IMR-90 (cell line): ENCODE results near the gene UPF1. TPM values are rescaled to one million over a fixed set of nuclear protein-coding genes. Genes with fewer than 3 reads are reported as not detected.

Source experiments
- ATAC-seq: fragments of 200-7000 bp; cut with Tn5 transposase; 2 replicates; pipeline ENCODE4 v1.9.1; 2020; ENCODE audit warnings: low read depth, mild to moderate bottlenecking, moderate library complexity
- BruUV-seq: library from RNA; stranded (reverse); fragments of 400-500 nt; replicated peaks from 2 replicates; lab custom pipeline; 2021; lab: Mats Ljungman, UMichigan
- CTCF ChIA-PET: fragments of 300-600 bp; formaldehyde crosslinking; extraction: SDS; loops from one replicate; lab custom pipeline; 2021; ENCODE audit warnings: antibody characterized with exemption; lab: Yijun Ruan, JAX
- POLR2A ChIA-PET: fragments of 300-600 bp; sonication (Branson Sonifier 250); formaldehyde crosslinking; loops from one replicate; lab custom pipeline; 2022; ENCODE audit warnings: antibody characterized with exemption; ENCODE audit not compliant: unreplicated experiment; lab: Charles Lee
- DNase-seq: peaks from one replicate; pipeline ENCODE4 v3.0.0; 2013
- H2AFZ ChIP-seq: replicated peaks from 2 replicates; pipeline ENCODE3; 2013; ENCODE audit warnings: low read length, mild to moderate bottlenecking; ENCODE audit not compliant: poor library complexity
- H2AK5ac ChIP-seq: 2 replicates; pipeline ENCODE4 v1.6.1; 2013; ENCODE audit warnings: low read depth, low read length, inconsistent platforms
- H2AK9ac ChIP-seq: replicated peaks from 2 replicates; pipeline ENCODE3; 2013; ENCODE audit warnings: mild to moderate bottlenecking, low read depth, low read length, moderate library complexity; ENCODE audit not compliant: poor library complexity
- H2BK120ac ChIP-seq: 2 replicates; pipeline ENCODE4 v1.6.1; 2013; ENCODE audit warnings: low read depth, low read length, inconsistent platforms
- H2BK15ac ChIP-seq: 3 replicates; pipeline ENCODE4 v1.6.1; 2013; ENCODE audit warnings: low read depth, low read length, inconsistent platforms
- H2BK20ac ChIP-seq: 2 replicates; pipeline ENCODE4 v1.6.1; 2013; ENCODE audit warnings: low read depth, mild to moderate bottlenecking, inconsistent platforms, low read length, moderate library complexity
- H2BK5ac ChIP-seq: 2 replicates; pipeline ENCODE4 v1.6.1; 2013; ENCODE audit warnings: mild to moderate bottlenecking, low read depth, low read length, inconsistent platforms; ENCODE audit not compliant: poor library complexity, severe bottlenecking
- H3K14ac ChIP-seq: replicated peaks from 2 replicates; pipeline ENCODE4 v1.6.1; 2013; ENCODE audit warnings: low read depth, low read length, inconsistent platforms
- H3K18ac ChIP-seq: 2 replicates; pipeline ENCODE4 v1.6.1; 2013; ENCODE audit warnings: low read depth, low read length, control low read depth
- H3K23ac ChIP-seq: 2 replicates; pipeline ENCODE4 v1.6.1; 2013; ENCODE audit warnings: low read depth, low read length, inconsistent platforms
- H3K27ac ChIP-seq: 2 replicates; pipeline ENCODE4 v1.5.1; 2013; ENCODE audit warnings: mild to moderate bottlenecking, control low read depth, low read length; ENCODE audit not compliant: insufficient read depth
- H3K27me3 ChIP-seq: 2 replicates; pipeline ENCODE4 v1.6.1; 2013; ENCODE audit warnings: low read length; ENCODE audit not compliant: control insufficient read depth, insufficient read depth
- H3K36me3 ChIP-seq: 2 replicates; pipeline ENCODE4 v1.6.1; 2013; ENCODE audit warnings: low read length, mixed read lengths; ENCODE audit not compliant: control insufficient read depth, insufficient read depth
- H3K4ac ChIP-seq: 2 replicates; pipeline ENCODE4 v1.6.1; 2013; ENCODE audit warnings: low read depth, low read length, inconsistent platforms
- H3K4me1 ChIP-seq: 2 replicates; pipeline ENCODE4 v1.6.1; 2013; ENCODE audit warnings: low read length, mixed read lengths; ENCODE audit not compliant: control insufficient read depth, insufficient read depth
- H3K4me2 ChIP-seq: 2 replicates; pipeline ENCODE4 v1.6.1; 2013; ENCODE audit warnings: low read depth, mild to moderate bottlenecking, control low read depth, low read length, moderate library complexity
- H3K4me3 ChIP-seq: 2 replicates; pipeline ENCODE4 v1.5.1; 2013; ENCODE audit warnings: low read depth, mild to moderate bottlenecking, control low read depth, low read length, moderate library complexity; ENCODE audit not compliant: insufficient read depth
- H3K56ac ChIP-seq: 2 replicates; pipeline ENCODE4 v1.6.1; 2013; ENCODE audit warnings: low read length, inconsistent platforms; ENCODE audit not compliant: insufficient read depth; ENCODE audit errors: extremely low read depth
- H3K79me1 ChIP-seq, 2 experiments: 2 replicates each; pipeline ENCODE4 v1.6.1; 2013; ENCODE audit warnings: low read length in 2 of 2, inconsistent platforms in 1 of 2, low read depth in 1 of 2
- H3K9ac ChIP-seq: 2 replicates; pipeline ENCODE4 v1.6.1; 2013; ENCODE audit warnings: low read depth, low read length, control low read depth
- H3K9me1 ChIP-seq: 2 replicates; pipeline ENCODE4 v1.6.1; 2013; ENCODE audit warnings: low read length, inconsistent platforms; ENCODE audit not compliant: insufficient read depth
- H3K9me3 ChIP-seq: 2 replicates; pipeline ENCODE4 v1.6.1; 2013; ENCODE audit warnings: low read length; ENCODE audit not compliant: control insufficient read depth, insufficient read depth
- H4K20me1 ChIP-seq: 2 replicates; pipeline ENCODE4 v1.6.1; 2013; ENCODE audit warnings: low read length, inconsistent platforms; ENCODE audit not compliant: insufficient read depth
- H4K5ac ChIP-seq: 2 replicates; pipeline ENCODE4 v1.6.1; 2013; ENCODE audit warnings: mild to moderate bottlenecking, low read depth, low read length, control low read depth
- H4K8ac ChIP-seq, 2 experiments: 2 replicates each; pipeline ENCODE4 v1.6.1; 2013; ENCODE audit warnings: low read depth in 2 of 2, low read length in 2 of 2, control low read depth in 1 of 2, inconsistent platforms in 1 of 2
- H4K91ac ChIP-seq: 2 replicates; pipeline ENCODE4 v1.6.1; 2013; ENCODE audit warnings: low read depth, low read length, inconsistent platforms; ENCODE audit not compliant: insufficient read depth
- BHLHE40 ChIP-seq: fragments of 150-350 bp; IDR thresholded peaks from 2 replicates; pipeline ENCODE4 v1.6.1; 2016; ENCODE audit warnings: mild to moderate bottlenecking, low read depth, low read length
- CTCF ChIP-seq: conservative IDR thresholded peaks from 2 replicates; pipeline ENCODE4 v1.5.1; 2012; ENCODE audit warnings: mild to moderate bottlenecking, low read depth, low read length, improper control_type of control experiment
- MXI1 ChIP-seq: IDR thresholded peaks from 2 replicates; pipeline ENCODE4 v1.6.1; 2012; ENCODE audit warnings: low read depth, mild to moderate bottlenecking, low read length, moderate library complexity, borderline replicate concordance
- RAD21 ChIP-seq: IDR thresholded peaks from 2 replicates; pipeline ENCODE4 v1.6.1; 2012; ENCODE audit warnings: low read length, improper control_type of control experiment
- RFX5 ChIP-seq: IDR thresholded peaks from 2 replicates; pipeline ENCODE4 v1.8.0; 2012; ENCODE audit warnings: low read depth, mild to moderate bottlenecking, low read length, moderate library complexity
- SMC3 ChIP-seq: fragments of 150-350 bp; IDR thresholded peaks from 2 replicates; pipeline ENCODE4 v1.6.1; 2016; ENCODE audit warnings: low read depth, mild to moderate bottlenecking, antibody characterized with exemption, low read length, moderate library complexity
- USF2 ChIP-seq: fragments of 150-350 bp; IDR thresholded peaks from 2 replicates; pipeline ENCODE4 v1.6.1; 2017; ENCODE audit warnings: mild to moderate bottlenecking, antibody characterized with exemption, low read length, low read depth
- WGBS, 2 experiments: methylation state at CpG; one replicate each; pipeline versions ENCODE4 v1.1.5 to v1.1.7; 2013; ENCODE audit warnings: missing lambda C conversion rate in 2 of 2; ENCODE audit not compliant: insufficient read length in 1 of 2; ENCODE audit errors: extremely low coverage in 2 of 2; 5-methylcytosine and 5-hydroxymethylcytosine counted together
- dilution Hi-C: fragments of 300-500 bp; cut with HindIII; formaldehyde crosslinking; loops from one replicate; pipeline ENCODE4 v1.14.3; 2018; ENCODE audit warnings: low sequenced_read_pairs; ENCODE audit not compliant: unreplicated experiment
- in situ Hi-C: fragments of 300-500 bp; cut with MboI; formaldehyde crosslinking; loops from 3 replicates; pipeline ENCODE4 v1.14.3; 2019; ENCODE audit warnings: low sequenced_read_pairs, inconsistent platforms, mixed read lengths
- intact Hi-C: fragments of 100-400 bp; cut with micrococcal nuclease; formaldehyde crosslinking; loops from 2 replicates; pipeline ENCODE4 v1.10.0; 2022
- polyA plus RNA-seq, 3 experiments: library from polyadenylated mRNA; depleted of rRNA; stranded (reverse); fragments of >200 nt; gene quantifications; 2 replicates each; pipeline ENCODE4 v1.2.3, GENCODE V29; 2012; ENCODE audit warnings: low replicate concordance in 1 of 3
- total RNA-seq: library from RNA; depleted of rRNA; stranded (reverse); fragments of >200 nt; gene quantifications from 2 replicates; pipeline ENCODE4 v1.2.3, GENCODE V29; 2012

Gene UPF1
- total and polyA plus RNA-seq, 2 of the 4 experiments (the other 2 are of a cell fraction), result 31.2 to 50.3 TPM

DNA sequence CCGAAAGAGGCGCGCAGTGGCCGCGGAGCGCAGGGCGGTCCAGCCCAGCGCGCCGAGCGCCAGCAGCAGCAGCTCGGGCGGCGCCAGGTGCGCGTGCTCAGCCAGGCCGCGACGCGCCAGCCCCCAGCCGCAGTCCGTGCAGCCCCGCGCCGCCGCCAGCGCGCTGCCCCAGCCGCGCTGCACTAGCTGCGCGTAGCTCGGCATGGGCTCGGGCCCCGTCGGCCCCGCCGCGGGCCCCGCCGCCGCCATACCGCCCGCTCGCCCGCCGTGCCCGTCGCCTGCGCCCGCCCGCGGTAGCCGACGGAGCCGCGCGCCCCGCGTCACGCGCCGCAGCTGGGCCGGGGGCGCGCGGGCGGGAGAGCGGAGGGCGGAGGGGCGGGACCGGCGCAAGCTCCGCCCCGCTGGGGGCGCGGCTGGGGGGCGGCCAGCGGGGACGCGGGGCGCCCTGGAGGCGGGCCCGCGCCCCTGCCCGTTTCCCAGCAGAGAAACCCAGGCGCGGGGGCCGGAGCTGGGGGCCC lies 64.1 kb downstream of the UPF1 start, which contains the start of gene CERS1:
Gene CERS1 (minus strand): TSS at position 335 of the 518 bp plus-strand sequence. CDS start 86 bp downstream, at position 249.
- no peak for TF ChIP-seq CTCF
- no peak for TF ChIP-seq RAD21
- no peak for TF ChIP-seq SMC3
- TF ChIP-seq BHLHE40, result no peak
- TF ChIP-seq MXI1, result no peak
- TF ChIP-seq USF2, result no peak; the same call in 1 of the 2 replicates
- TF ChIP-seq RFX5, result no peak
- H3K23ac ChIP-seq, result no peak within 1 kb of the TSS
- DNase-seq (no peak), ATAC-seq (peak; percentile 42)
- H4K5ac ChIP-seq, result no peak within 1 kb of the TSS
- intact Hi-C loops (loop anchor here (1.0 kb wide), 1 partner anchor 21 kb away; no protein-coding TSS in a partner anchor), in situ Hi-C loops (no loop called here), dilution Hi-C loops (no loop called here)
- H3K14ac ChIP-seq, result no peak within 1 kb of the TSS
- CTCF ChIA-PET, result interaction anchor here (0.9 to 1.3 kb wide), 3 partner anchors 29 to 100 kb away, joined by 3 to 7 read pairs (median 3); no protein-coding TSS in a partner anchor
- no peak within 1 kb of the TSS for H4K8ac ChIP-seq
- peak within 1 kb of the TSS; percentile 58 for H2AK9ac ChIP-seq
- no TSS peak for BruUV-seq
- H2BK20ac ChIP-seq, result no peak within 1 kb of the TSS
- H3K36me3 ChIP-seq, result peaks cover 21% of the 10 kb centered on the region
- peak within 1 kb of the TSS; percentile 89 for H2AFZ ChIP-seq
- peaks cover 8% of the 10 kb centered on the region; the same call in 1 of the 2 replicates for H3K4me1 ChIP-seq
- H3K56ac ChIP-seq, result no peak within 1 kb of the TSS
- no peak within 1 kb of the TSS; the same call in 1 of the 2 replicates for H2AK5ac ChIP-seq
- H3K27ac ChIP-seq, result no peak within 1 kb of the TSS
- peak within 1 kb of the TSS; percentile 47 for H3K4me3 ChIP-seq
- H4K20me1 ChIP-seq, result peaks cover 22% of the 10 kb centered on the region
- H3K9me1 ChIP-seq, result no peaks in the 10 kb centered on the region
- no peak within 1 kb of the TSS for H3K4ac ChIP-seq
- H3K18ac ChIP-seq, result no peak within 1 kb of the TSS
- peaks cover 7% of the 10 kb centered on the region; the same call in 1 of the 2 replicates for H3K27me3 ChIP-seq
- no peak within 1 kb of the TSS for H4K91ac ChIP-seq
- peak within 1 kb of the TSS; percentile 9; the same call in 1 of the 2 replicates for H3K9ac ChIP-seq
- H2BK5ac ChIP-seq, result no peak within 1 kb of the TSS
- peak within 1 kb of the TSS; percentile 80 for H3K4me2 ChIP-seq
- H2BK15ac ChIP-seq, result no peak within 1 kb of the TSS
- H3K9me3 ChIP-seq, result no peaks in the 10 kb centered on the region
- no peak within 1 kb of the TSS for H2BK120ac ChIP-seq
- H3K79me1 ChIP-seq, result peaks cover 0 to 3% of the 10 kb centered on the region in 2 experiments; a peak in 1 of 4 replicates
- POLR2A ChIA-PET, result no interaction called here
- 2% methylated on average over 29 of the region's 89 CpGs; no CpG with 5 or more reads in 1 of the 2 experiments for WGBS, 2 experiments
